ENCODE measurements around the gene METTL23.
"Not testable (repeated sequence)": the region's sequence is repeated elsewhere in the genome, so short reads cannot be mapped to it uniquely, and the experiment has no call there.

Gene METTL23

GRCh38 chr17:76720941-76721340, 5.7 kb upstream of the METTL23 start (continued):
- TF ChIP-seq PATZ1 (CRISPR knock-in tag; IDR thresholded peaks at IDR 0.05; ENCODE audit: borderline replicate concordance) (no peak), CREB5 (CRISPR knock-in tag; IDR thresholded peaks at IDR 0.05; ENCODE audit: low read depth) (no peak), CSDC2 (CRISPR knock-in tag; IDR thresholded peaks at IDR 0.05) (no peak), ZNF70 (CRISPR knock-in tag; IDR thresholded peaks at IDR 0.05) (no peak), ZNF8 (CRISPR knock-in tag; IDR thresholded peaks at IDR 0.05) (no peak)

GRCh38 chr17:76721463-76721862, 5.2 kb upstream of the METTL23 start:
- TF ChIP-seq ZNF8 (CRISPR knock-in tag; IDR thresholded peaks at IDR 0.05): no peak
- no peak for TF ChIP-seq GLIS3 (CRISPR knock-in tag; IDR thresholded peaks at IDR 0.05)
- TF ChIP-seq RARB (CRISPR knock-in tag; IDR thresholded peaks at IDR 0.05): no peak
- TF ChIP-seq OSR1 (CRISPR knock-in tag; IDR thresholded peaks at IDR 0.05): no peak
- no peak for TF ChIP-seq CSRNP3 (CRISPR knock-in tag; IDR thresholded peaks at IDR 0.05)
- TF ChIP-seq ARNTL (CRISPR knock-in tag; IDR thresholded peaks at IDR 0.05; ENCODE audit: borderline replicate concordance, low read depth): no peak
- TF ChIP-seq ZNF70 (CRISPR knock-in tag; IDR thresholded peaks at IDR 0.05): no peak
- TF ChIP-seq ISL1 (CRISPR knock-in tag; IDR thresholded peaks at IDR 0.05): no peak
- TF ChIP-seq ZFP3 (CRISPR knock-in tag; IDR thresholded peaks at IDR 0.05): no peak
- TF ChIP-seq TCF4 (CRISPR knock-in tag; IDR thresholded peaks at IDR 0.05; ENCODE audit: borderline replicate concordance): no peak
- no peak for TF ChIP-seq ZNF565 (CRISPR knock-in tag; conservative IDR thresholded peaks at IDR 0.05; ENCODE audit: low read depth)
- TF ChIP-seq ZC3H10 (CRISPR knock-in tag; IDR thresholded peaks at IDR 0.05): no peak
- no peak for TF ChIP-seq ZFP30 (CRISPR knock-in tag; IDR thresholded peaks at IDR 0.05)
- no peak for ATAC-seq

- ATAC-seq: no peak
- TF ChIP-seq TOX (CRISPR knock-in tag; IDR thresholded peaks at IDR 0.05; ENCODE audit: borderline replicate concordance) (no peak), TSHZ2 (CRISPR knock-in tag; IDR thresholded peaks at IDR 0.05) (no peak), POU6F1 (CRISPR knock-in tag; IDR thresholded peaks at IDR 0.05; ENCODE audit: borderline replicate concordance, low read depth) (no peak)
Measured at GRCh38 chr17:76722279-76722678, 4.4 kb upstream of the METTL23 start.

GRCh38 chr17:76722977-76723376, 3.7 kb upstream of the METTL23 start:
- not testable (repeated sequence) for ATAC-seq

- no peak for ATAC-seq
- TF ChIP-seq ZNF565 (CRISPR knock-in tag; conservative IDR thresholded peaks at IDR 0.05; ENCODE audit: low read depth): no peak
- no peak for TF ChIP-seq ZNF70 (CRISPR knock-in tag; IDR thresholded peaks at IDR 0.05)
Measured at GRCh38 chr17:76723812-76724211, 2.8 kb upstream of the METTL23 start.
